ENCODE results near the gene CDC7.

DNA sequence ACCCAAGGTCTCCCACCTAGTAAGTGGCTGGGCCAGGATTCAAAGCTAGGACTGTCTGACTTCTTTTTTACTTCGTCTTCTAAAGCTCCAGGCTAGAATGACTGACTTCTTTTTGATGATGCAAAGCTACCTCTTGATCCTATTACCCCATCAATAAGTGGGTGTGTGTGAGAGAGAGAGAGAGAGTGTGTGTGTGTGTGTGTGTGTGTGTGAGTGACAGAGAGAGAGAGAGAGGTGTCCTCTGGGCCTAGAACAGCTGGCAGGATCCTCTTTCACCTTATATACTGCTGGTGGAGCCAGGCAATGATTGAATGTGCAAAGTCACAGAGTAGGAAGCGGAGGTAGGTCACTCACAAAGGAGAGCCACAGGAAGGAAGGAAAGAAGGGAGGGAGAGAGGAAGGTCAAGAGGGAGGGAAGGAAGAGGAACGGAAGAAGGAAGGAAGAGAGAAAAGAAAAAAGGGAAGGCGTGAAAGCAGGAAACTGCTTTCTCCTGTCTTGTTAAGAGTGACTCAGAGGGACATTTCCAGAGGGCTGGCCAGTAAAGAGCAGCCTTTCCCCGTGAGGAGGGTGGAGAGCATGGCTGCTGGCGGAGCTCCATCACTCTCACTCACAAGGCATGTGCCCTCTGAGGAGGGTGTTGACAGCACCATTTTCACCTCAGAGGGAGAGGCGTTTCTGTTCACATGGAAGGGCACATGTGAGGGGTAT is 68.9 kb downstream of the CDC7 start:
- TF ChIP-seq YY1 (IDR thresholded peaks at IDR 0.05; ENCODE audit: insufficient read depth, insufficient read length) = no peak
- no peak for TF ChIP-seq ZNF274 (IDR thresholded peaks at IDR 0.05; ENCODE audit: low read depth, low read length)

All from NT2/D1 (cell line).